Myometrial cell (primary cell): ENCODE measurements around the gene TEX30. TPM values are rescaled to one million over a fixed set of nuclear protein-coding genes. Genes with fewer than 3 reads are reported as not detected.

Experiments
- total RNA-seq: library from RNA; depleted of rRNA; stranded (reverse); fragments of >200 nt; gene quantifications from 2 replicates; pipeline ENCODE4 v1.2.3, GENCODE V29; 2015

Gene TEX30
- total RNA-seq = 12.7 and 17.0 TPM in 2 replicates

GRCh38 chr13:102773441-102774213 is at the start of gene TEX30:
Gene TEX30, minus strand, starts transcription at chr13:102773786. Its CDS starts 3,760 bp downstream, at chr13:102770026.

DNA sequence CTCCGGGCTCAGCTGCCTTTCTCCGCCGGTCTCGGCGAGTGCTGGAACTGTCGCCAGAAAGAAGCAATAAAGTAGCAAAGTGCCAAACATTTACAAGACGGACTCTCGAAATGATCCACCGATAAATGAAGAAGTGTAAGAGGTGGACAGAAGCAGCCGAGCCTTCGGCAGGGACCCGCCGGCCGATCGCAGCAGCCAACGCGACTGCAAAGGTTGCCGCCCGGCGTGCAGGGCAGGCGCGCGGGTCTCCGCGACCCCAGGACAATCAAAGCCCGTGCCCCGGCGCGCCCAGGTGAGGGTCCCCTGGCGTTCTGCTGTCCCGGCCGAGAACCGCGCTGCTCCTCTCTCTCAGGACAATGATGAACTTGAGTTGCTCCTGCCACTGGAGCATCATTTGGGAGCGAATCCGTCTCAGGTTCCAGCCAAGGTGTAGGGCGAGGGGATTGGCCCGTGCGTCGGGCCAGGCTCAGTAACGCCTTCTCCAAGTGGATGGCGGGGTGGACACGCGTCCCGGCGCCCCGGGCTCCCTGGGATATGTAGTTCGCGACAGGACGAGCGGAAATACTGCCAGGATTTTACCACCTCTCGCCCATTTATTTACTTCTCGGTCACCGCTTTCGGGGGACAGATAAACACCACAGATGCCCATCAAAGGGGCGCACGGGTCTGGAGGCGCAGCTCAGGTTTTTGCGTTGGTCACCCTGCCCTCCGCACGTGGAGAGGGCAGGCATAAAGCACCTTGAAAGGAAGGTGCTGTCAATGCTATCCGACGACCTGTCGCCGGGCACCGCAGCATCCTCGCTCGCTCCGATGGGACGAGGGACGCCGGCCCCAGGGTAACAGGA is 25.2 kb upstream of the TEX30 start, which contains the start of the genes BIVM and POGLUT2:
TSS of gene BIVM (plus strand) at position 539 of the 845 bp plus-strand sequence. CDS start 8,149 bp downstream, outside the sequence.
TSS of gene POGLUT2 (minus strand) at position 396 of the 845 bp plus-strand sequence. CDS start at position 90, 306 bp downstream.

Other genes starting within 250 kb of the TEX30 start
- gene TPP2, start 176.8 kb downstream of the TEX30 start, total RNA-seq = 33.4 and 34.2 TPM in 2 replicates
- not detected in 2 replicates for gene METTL21C, start 78.7 kb downstream of the TEX30 start, total RNA-seq
- gene POGLUT2, start 25.2 kb upstream of the TEX30 start, total RNA-seq = 27.1 and 31.9 TPM in 2 replicates
- gene BIVM, start 25.3 kb upstream of the TEX30 start, total RNA-seq = 13.6 and 20.2 TPM in 2 replicates
- 57.1 and 73.9 TPM in 2 replicates for gene ERCC5, start 72.2 kb upstream of the TEX30 start, total RNA-seq